Tibial nerve (tissue), 4 donors: ENCODE measurements around the gene ALDH8A1. TPM values are rescaled to one million over a fixed set of nuclear protein-coding genes. Genes with fewer than 3 reads are reported as not detected.

Experiments used
- DNase-seq, 2 donors: peaks; one replicate each; pipeline ENCODE4 v3.0.0-alpha.2; 2019; ENCODE audit warnings: low spot score in 2 of 2
- H3K27ac ChIP-seq, 4 donors: fragments of 200-600 bp; sonication (generic) in 3 of 4; one replicate each; pipeline ENCODE4 v1.5.1; 2017 to 2019; ENCODE audit warnings: mild to moderate bottlenecking in 1 of 4
- H3K27me3 ChIP-seq, 2 donors: fragments of 200-600 bp; sonication (generic) in 1 of 2; one replicate each; pipeline versions ENCODE4 v1.5.1 to v1.6.0; 2017 to 2019
- H3K36me3 ChIP-seq, 3 donors: fragments of 200-600 bp; sonication (generic); one replicate each; pipeline ENCODE4 v1.5.1; 2018 to 2019
- H3K4me1 ChIP-seq, 4 donors: fragments of 200-600 bp; sonication (generic) in 3 of 4; one replicate each; pipeline ENCODE4 v1.5.1; 2017 to 2019
- H3K4me3 ChIP-seq, 4 donors: fragments of 200-600 bp; sonication (generic) in 3 of 4; one replicate each; pipeline ENCODE4 v1.5.1; 2017 to 2019; ENCODE audit warnings: mild to moderate bottlenecking in 1 of 4, moderate library complexity in 1 of 4
- H3K9me3 ChIP-seq, 4 donors: fragments of 200-600 bp; sonication (generic) in 3 of 4; one replicate each; pipeline ENCODE4 v1.5.1; 2017 to 2019
- EP300 ChIP-seq, 2 donors: sonication (generic); formaldehyde crosslinking; IDR thresholded peaks; one replicate each; pipeline ENCODE4 v1.6.1; 2017; ENCODE audit warnings: antibody characterized with exemption in 2 of 2, mild to moderate bottlenecking in 1 of 2
- POLR2A ChIP-seq, 2 donors: fragments of 450-650 bp; IDR thresholded peaks; one replicate each; pipeline ENCODE4 v1.6.1; 2017; ENCODE audit warnings: antibody characterized with exemption in 2 of 2, mild to moderate bottlenecking in 2 of 2, moderate library complexity in 2 of 2
- WGBS, 2 donors: methylation state at CpG; one replicate each; pipeline ENCODE4 v1.1.5; 2018; 5-methylcytosine and 5-hydroxymethylcytosine counted together
- total RNA-seq, 4 donors: library from RNA; depleted of rRNA; stranded (reverse); fragments of >200 nt; gene quantifications; one replicate each; pipeline ENCODE4 v1.1.0, GENCODE V29; 2016
- TF ChIP-seq, protein P1 (sequence below), 5 experiments: fragments of 200-600 bp in 3 of 5; fragments of 450-650 bp in 2 of 5; sonication (generic) in 3 of 5; IDR thresholded peaks; one replicate each; pipeline ENCODE4 v1.5.1; 2016 to 2019; ENCODE audit warnings: antibody characterized with exemption in 5 of 5, mild to moderate bottlenecking in 3 of 5, moderate library complexity in 2 of 5

ALDH8A1 gene
- total RNA-seq, 4 donors from 2014 or later: 0.90 to 4.2 (median 2.3) TPM

DNA sequence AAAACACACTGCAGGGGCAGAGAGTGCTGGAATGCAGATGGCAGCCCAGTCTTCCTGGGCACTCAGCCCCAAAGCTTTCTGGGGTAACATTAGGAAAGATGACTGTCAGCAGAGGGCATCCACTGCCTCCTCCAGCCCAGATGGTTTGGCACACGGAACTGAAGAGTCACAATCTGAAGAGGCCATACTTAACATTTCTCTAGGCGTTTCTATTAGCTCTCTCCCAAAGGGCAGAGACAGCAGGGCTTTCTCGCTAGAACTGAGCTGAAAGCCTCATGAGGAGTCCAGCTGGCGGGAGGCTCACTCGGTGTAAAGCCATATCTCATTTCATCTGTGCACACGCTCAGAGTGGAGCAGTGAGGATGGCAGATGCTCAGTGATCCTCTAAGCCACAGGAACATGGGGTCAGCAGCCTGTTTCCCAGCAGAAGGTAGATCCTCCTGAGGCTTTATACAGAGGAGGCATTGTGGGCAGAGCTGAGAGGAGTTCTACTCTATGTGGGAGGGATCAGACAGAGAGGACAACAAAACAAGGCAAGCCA, 28.1 kb downstream of the ALDH8A1 start:
- H3K4me1 ChIP-seq: no peaks in the 10 kb centered on the region
- WGBS, 2 donors: 76 to 86% methylated on average over 6 of the region's 6 CpGs
- TF ChIP-seq EP300 (IDR thresholded peaks at IDR 0.05): no peak
- TF ChIP-seq, protein P1, sequence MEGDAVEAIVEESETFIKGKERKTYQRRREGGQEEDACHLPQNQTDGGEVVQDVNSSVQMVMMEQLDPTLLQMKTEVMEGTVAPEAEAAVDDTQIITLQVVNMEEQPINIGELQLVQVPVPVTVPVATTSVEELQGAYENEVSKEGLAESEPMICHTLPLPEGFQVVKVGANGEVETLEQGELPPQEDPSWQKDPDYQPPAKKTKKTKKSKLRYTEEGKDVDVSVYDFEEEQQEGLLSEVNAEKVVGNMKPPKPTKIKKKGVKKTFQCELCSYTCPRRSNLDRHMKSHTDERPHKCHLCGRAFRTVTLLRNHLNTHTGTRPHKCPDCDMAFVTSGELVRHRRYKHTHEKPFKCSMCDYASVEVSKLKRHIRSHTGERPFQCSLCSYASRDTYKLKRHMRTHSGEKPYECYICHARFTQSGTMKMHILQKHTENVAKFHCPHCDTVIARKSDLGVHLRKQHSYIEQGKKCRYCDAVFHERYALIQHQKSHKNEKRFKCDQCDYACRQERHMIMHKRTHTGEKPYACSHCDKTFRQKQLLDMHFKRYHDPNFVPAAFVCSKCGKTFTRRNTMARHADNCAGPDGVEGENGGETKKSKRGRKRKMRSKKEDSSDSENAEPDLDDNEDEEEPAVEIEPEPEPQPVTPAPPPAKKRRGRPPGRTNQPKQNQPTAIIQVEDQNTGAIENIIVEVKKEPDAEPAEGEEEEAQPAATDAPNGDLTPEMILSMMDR (IDR thresholded peaks at IDR 0.05): no peak

DNA sequence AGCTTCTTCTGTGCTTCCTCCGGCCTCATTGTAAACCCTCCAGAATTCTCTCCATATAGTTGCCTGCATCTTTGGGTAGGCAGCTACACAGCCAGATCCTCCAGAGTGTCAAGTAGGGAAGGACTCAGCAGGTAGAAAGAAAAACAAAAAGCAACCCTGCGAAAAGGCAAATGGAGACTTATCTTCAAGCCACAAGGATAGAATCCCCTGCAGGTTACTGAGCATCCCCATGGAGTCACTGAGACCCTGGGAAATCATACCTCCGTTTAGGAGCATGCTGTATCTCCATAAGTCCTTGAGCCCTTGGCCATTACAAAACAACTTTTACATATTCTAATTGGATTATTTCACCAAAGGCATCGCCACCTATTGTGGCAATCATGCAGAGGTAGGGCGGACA, 28.6 kb downstream of the ALDH8A1 start:
- H3K36me3 ChIP-seq: peaks cover 0 to 10% (median 0%) of the 10 kb centered on the region in 3 donors
- no peaks in the 10 kb centered on the region for H3K4me1 ChIP-seq
- DNase-seq: no peak
- TF ChIP-seq, protein P1 (IDR thresholded peaks at IDR 0.05): no peak
- no peak for TF ChIP-seq EP300 (IDR thresholded peaks at IDR 0.05)
- no peak for TF ChIP-seq POLR2A (IDR thresholded peaks at IDR 0.05)
- H3K4me3 ChIP-seq: no peak overlapping the region
- no peaks in the 10 kb centered on the region for H3K27me3 ChIP-seq
- no peaks in the 10 kb centered on the region for H3K9me3 ChIP-seq
- WGBS, 2 donors: 87 to 91% methylated on average over 5 of the region's 5 CpGs
- no peak overlapping the region for H3K27ac ChIP-seq

More for the DNA sequence above, 28.1 kb downstream of the ALDH8A1 start:
- no peaks in the 10 kb centered on the region for H3K27me3 ChIP-seq
- H3K36me3 ChIP-seq: peaks cover 0 to 10% (median 0%) of the 10 kb centered on the region in 3 donors
- H3K4me3 ChIP-seq: no peak overlapping the region
- H3K27ac ChIP-seq: no peak overlapping the region
- DNase-seq: no peak
- no peaks in the 10 kb centered on the region for H3K9me3 ChIP-seq

DNA sequence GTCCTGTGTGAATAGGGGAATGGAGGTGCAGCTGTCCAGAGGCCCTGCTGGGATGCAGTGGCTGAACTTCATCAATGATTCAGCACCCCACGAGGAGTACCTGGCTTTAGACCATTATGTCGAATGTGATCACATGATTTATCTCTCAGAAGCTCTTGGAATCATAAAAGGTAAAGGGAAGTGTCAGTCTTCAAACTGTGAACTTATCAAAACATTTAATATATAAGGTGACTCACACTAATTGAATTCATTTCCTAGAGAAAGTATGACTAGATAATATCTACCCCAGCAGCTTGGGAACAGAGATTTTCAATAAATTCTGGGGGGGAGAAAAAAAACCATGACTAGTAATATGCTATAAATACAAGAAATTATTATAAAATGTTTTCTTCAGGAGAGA, 29.5 kb downstream of the ALDH8A1 start:
- no peaks in the 10 kb centered on the region for H3K27me3 ChIP-seq
- DNase-seq: no peak
- no peak overlapping the region for H3K27ac ChIP-seq
- H3K9me3 ChIP-seq: no peaks in the 10 kb centered on the region
- TF ChIP-seq, protein P1 (IDR thresholded peaks at IDR 0.05): no peak
- TF ChIP-seq EP300 (IDR thresholded peaks at IDR 0.05) (no peak), POLR2A (IDR thresholded peaks at IDR 0.05) (no peak)
- H3K4me3 ChIP-seq: no peak overlapping the region
- WGBS, 2 donors: 71 to 79% methylated on average over 2 of the region's 2 CpGs
- no peaks in the 10 kb centered on the region for H3K4me1 ChIP-seq
- H3K36me3 ChIP-seq: peaks cover 0 to 10% (median 0%) of the 10 kb centered on the region in 3 donors

DNA sequence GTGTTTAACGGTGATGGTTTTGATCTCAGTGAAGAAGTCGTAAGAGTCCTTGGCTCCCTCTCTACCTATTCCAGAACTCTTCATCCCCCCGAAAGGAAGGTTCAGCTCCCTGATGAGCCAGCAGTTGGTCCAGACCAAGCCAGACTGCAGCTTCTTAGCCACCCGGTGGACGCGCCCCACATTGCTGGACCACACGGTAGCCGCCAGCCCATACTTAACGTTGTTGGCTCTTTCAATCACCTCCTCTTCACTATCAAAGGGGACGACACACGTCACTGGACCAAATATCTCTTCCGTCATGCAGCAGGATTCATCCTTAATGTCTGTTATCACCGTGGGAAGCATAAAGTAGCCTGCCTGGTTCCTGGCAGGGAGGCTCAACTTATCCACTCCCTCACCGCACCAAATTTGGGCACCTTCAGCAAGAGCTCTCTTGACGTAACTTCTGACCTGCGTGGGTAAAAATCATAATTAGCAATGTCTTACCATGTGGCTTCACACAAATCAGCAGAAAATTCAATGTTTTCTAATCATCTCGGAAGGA, 31.4 kb downstream of the ALDH8A1 start:
- DNase-seq: no peak
- no peaks in the 10 kb centered on the region for H3K27me3 ChIP-seq
- H3K4me1 ChIP-seq: no peaks in the 10 kb centered on the region
- no peaks in the 10 kb centered on the region for H3K9me3 ChIP-seq
- H3K27ac ChIP-seq: no peak overlapping the region
- 93 to 94% methylated on average over 17 of the region's 17 CpGs for WGBS, 2 donors
- TF ChIP-seq POLR2A (IDR thresholded peaks at IDR 0.05) (no peak), EP300 (IDR thresholded peaks at IDR 0.05) (no peak)
- H3K36me3 ChIP-seq: peaks cover 0 to 10% (median 0%) of the 10 kb centered on the region in 3 donors
- H3K4me3 ChIP-seq: no peak overlapping the region

DNA sequence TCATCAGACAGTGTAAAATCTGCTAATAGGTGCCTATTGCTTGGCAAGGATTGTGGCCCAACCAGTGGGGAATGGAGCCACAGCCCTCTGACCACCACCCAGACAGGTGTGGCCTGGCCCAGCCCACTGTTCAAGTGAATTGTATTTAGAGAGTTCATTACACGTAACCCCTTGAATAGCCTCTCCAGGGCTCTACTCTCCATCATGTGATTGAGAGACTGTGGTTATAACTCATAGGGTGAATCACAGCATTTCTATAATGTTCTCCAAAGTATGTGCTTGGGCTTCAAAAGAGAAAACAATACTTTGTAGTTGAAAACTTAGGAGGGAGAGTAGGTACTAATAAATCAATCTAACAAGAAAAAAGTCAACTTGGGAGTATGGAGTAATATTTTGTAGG, 38.4 kb downstream of the ALDH8A1 start:
- H3K36me3 ChIP-seq: no peaks in the 10 kb centered on the region
- no peak for DNase-seq
- no peak overlapping the region for H3K27ac ChIP-seq
- no peaks in the 10 kb centered on the region for H3K9me3 ChIP-seq
- no peak overlapping the region for H3K4me3 ChIP-seq
- TF ChIP-seq, protein P1 (IDR thresholded peaks at IDR 0.05): no peak
- WGBS, 2 donors: 82 to 84% methylated on average over 1 of the region's 1 CpG
- H3K4me1 ChIP-seq: peaks cover 0 to 8% (median 0%) of the 10 kb centered on the region in 4 donors
- H3K27me3 ChIP-seq: no peaks in the 10 kb centered on the region
